Fibroblast of skin of back (primary cell): ENCODE measurements around the gene SLC4A1AP.

ENCODE experiments used
- DNase-seq: peaks from one replicate; pipeline ENCODE4 v3.0.0-alpha.2; 2013

Gene SLC4A1AP

DNA sequence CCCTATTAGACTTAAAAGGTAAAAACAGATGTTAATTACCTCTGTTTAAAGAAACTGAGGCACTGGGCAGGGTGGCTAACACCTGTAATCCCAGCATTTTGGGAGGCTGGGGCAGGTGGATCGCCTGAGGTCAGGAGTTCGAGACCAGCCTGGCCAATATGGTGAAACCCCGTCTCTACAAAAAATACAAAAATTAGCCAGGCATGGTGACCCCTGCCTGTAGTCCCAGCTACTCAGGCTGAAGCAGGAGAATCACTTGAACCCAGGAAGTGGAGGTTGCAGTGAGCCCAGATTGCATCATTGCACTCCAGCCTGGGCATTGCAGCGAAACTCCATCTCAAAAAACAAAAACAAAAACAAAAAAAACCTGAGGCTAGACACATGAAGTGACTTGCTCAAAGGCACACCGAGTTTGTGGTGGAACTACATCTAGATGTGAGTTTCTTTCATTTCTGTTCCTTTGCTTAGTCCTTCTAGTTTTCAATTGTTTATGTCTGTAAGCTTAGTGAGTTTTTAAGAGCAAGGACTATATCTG, 40.7 kb downstream of the SLC4A1AP start:
- DNase-seq, result no peak

- peak; percentile 99 for DNase-seq
Observed at GRCh38 chr2:27705851-27706622, 42.3 kb downstream of the SLC4A1AP start.

DNA sequence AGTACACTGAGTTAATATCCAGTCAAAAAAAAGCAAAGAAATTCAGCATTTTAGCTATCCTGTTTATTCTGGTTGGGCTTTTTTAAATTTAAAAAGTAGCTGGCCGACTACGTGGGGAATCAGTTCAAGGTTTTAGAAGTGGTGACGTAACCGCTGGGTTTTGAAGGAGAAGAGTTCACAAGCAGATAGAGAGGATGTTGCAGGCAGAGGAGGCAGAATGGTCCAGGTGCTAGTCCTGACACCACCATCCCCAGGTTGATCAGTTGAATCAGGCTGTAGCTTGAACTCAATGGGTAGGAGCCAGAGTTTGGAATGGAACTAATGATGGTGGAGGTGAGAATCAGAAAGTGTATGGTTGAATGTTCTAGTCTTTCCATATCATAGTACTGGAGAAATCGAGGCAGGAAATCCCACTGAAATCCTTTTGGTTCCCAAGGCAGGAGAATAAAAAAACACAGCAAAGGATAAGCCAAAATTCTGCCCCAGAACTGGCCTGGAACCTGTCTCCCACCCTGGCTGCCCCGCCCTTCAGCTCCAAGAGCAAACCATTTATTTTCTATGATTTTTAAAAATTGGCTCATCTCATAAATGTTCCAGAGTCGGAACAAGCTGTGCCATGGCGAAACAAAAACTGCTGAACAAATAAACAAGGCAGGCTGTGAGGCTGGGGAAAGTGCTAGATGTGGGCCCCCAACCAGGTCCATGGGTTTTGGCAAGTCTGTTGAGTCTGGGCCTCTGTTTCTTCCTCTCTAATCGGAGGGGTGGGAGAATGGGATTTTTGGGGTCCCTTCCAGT, 44.0 kb downstream of the SLC4A1AP start:
- DNase-seq, result no peak

- DNase-seq, result no peak
Observed at GRCh38 chr2:27708257-27708654, 44.6 kb downstream of the SLC4A1AP start.

GRCh38 chr2:27708666-27709065, 45.0 kb downstream of the SLC4A1AP start:
- DNase-seq, result no peak

DNA sequence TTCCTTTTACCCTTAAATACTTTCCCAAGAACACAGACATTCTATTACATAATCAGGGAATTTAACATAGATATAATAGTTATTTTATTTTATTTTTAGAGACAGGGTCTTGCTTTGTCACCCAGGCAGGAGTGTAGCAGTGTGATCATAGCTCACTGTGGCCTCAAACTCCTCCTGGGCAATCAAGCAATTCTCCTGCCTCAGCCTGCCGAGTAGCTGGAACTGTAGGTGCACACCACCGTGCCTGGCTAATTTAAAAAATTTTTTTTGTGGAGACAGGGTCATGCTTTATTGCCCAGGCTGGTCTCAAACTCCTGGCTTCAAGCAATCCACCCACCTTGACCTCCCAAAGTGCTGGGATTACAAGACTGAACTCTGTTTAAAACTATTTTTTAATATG, 45.6 kb downstream of the SLC4A1AP start:
- no peak for DNase-seq

DNA sequence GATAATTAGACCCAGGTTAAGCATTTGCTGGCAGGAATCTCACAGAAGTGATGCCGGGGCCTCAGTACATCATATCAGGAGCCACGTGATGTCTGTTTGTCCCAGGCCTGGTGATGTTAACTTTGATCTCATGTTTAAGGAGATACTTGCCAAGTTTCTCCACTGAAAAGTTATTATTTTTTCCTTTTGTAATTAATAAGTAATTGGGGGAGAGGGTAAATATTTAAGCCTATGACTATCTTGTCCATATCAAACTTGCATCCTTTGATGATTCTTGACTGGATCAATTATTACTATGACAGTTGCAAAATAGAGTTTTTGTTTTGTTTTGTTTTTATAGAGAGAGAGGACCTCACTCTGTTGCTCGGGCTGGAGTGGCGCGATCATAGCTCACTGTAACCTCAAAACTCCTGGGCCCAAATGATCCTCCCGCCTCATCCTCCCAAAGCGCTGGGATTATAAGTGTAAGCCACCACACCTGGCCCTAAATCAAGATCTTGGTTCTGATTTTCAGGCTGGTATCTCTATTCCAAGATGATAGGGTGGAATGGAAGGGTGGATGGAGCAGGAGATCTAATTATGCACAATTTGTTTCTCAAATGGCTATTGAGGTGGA, 46.4 kb downstream of the SLC4A1AP start:
- DNase-seq, result no peak

GRCh38 chr2:27710640-27711430, 47.1 kb downstream of the SLC4A1AP start:
- DNase-seq, result no peak

DNA sequence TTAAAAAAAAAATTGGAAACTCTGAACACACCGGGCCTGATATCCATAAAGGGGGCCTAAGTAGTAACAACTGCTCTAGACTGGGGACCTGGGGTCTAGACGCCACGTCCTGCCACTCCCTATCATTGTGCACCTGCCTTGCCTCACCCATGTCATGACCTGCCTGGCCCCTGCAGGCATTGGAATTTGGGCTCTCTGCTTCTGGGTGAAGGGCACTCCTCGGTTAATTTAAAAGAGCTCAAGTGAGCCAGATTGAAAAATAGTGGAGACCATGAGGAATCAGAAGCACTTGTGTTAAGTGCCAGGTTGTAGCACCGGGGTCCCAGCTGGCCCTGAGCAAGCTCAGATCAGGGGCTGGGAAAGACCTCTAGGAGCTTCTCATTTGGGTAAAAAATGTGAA, 48.1 kb downstream of the SLC4A1AP start:
- DNase-seq, result no peak

- no peak for DNase-seq
Observed at GRCh38 chr2:27712522-27712921, 48.8 kb downstream of the SLC4A1AP start.

GRCh38 chr2:27713201-27713600, 49.5 kb downstream of the SLC4A1AP start:
- DNase-seq, result no peak

GRCh38 chr2:27714053-27714452, 50.4 kb downstream of the SLC4A1AP start:
- DNase-seq, result no peak

GRCh38 chr2:27714851-27715291, 51.2 kb downstream of the SLC4A1AP start:
- DNase-seq, result no peak

- peak; percentile 80 for DNase-seq
Observed at GRCh38 chr2:27715318-27716210, 51.9 kb downstream of the SLC4A1AP start.

- no peak for DNase-seq
Observed at GRCh38 chr2:27716301-27717069, 52.8 kb downstream of the SLC4A1AP start.

- DNase-seq, result peak; percentile 42
Observed at GRCh38 chr2:27717070-27717795, 53.5 kb downstream of the SLC4A1AP start.

- peak; percentile 93 for DNase-seq
Observed at GRCh38 chr2:27720004-27720551, 56.4 kb downstream of the SLC4A1AP start.

DNA sequence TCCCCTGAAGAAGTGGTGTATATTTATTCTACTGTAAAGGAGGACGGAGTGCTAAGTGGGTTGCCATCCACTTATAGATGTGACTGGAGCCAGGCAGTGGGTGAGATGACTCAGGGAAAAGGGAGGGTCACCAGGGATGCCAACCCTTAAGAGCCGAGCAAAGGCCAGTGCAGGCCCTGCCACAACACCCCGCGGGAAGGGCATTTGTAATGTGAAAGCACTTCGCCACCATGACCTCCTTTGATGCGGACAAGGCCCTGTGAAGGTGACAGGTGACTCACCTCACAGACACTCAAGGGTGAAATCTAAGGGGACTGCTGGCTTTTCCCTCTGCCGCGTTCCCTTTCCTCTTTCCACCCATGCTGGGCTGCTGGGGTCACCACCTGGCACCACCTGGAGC, 57.6 kb downstream of the SLC4A1AP start:
- DNase-seq, result no peak

GRCh38 chr2:27721884-27722485, 58.3 kb downstream of the SLC4A1AP start:
- no peak for DNase-seq
